ENCODE data around the gene KRT6C. TPM values are rescaled to one million over a fixed set of nuclear protein-coding genes. Genes with fewer than 3 reads are reported as not detected.

KRT6C gene
- total and polyA plus RNA-seq, 2 donors from 2014 or later: not detected

DNA sequence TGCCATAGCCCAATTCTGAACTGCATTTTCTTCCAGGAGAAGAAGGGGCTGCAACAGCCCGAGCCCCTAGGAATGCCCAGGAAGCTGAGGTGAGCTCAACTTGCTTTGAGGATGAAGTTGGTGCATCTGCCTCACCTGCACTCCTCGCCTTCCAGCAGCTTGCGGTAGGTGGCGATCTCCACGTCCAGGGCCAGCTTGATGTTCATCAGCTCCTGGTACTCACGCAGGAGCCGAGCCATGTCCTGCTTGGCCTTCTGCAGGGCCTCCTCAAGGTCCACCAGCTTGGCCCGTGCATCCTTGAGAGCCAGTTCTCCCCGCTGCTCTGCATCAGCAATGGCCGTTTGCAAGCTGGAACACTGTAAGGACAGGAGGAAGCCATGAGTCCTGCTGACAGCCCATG is 45.5 kb downstream of the KRT6C start:
- Histone ChIP-seq H3K9ac (ENCODE audit: low read length in 3 of 3) (no peak overlapping the region), H3K4me3 (ENCODE audit: low read length in 3 of 3) (no peak overlapping the region), H3K27ac (ENCODE audit: low read depth in 2 of 2, low read length in 2 of 2) (no peak overlapping the region), H3K27me3 (ENCODE audit: control insufficient read depth, insufficient read depth, low read length) (no peaks in the 10 kb centered on the region), H3K9me3 (ENCODE audit: control insufficient read depth in 2 of 3, insufficient read depth in 1 of 3, low read length in 3 of 3) (no peaks in the 10 kb centered on the region), H3K36me3 (ENCODE audit: control insufficient read depth in 2 of 3, insufficient read depth in 3 of 3, low read length in 3 of 3) (no peaks in the 10 kb centered on the region), H3K4me1 (ENCODE audit: control insufficient read depth in 2 of 3, insufficient read depth in 2 of 3, low read depth in 1 of 3, low read length in 3 of 3) (no peaks in the 10 kb centered on the region)
- DNase-seq: no peak
- no peak for FAIRE-seq
- intact Hi-C loops (cut with DNase I): no loop called here
- TF ChIP-seq, protein P1, sequence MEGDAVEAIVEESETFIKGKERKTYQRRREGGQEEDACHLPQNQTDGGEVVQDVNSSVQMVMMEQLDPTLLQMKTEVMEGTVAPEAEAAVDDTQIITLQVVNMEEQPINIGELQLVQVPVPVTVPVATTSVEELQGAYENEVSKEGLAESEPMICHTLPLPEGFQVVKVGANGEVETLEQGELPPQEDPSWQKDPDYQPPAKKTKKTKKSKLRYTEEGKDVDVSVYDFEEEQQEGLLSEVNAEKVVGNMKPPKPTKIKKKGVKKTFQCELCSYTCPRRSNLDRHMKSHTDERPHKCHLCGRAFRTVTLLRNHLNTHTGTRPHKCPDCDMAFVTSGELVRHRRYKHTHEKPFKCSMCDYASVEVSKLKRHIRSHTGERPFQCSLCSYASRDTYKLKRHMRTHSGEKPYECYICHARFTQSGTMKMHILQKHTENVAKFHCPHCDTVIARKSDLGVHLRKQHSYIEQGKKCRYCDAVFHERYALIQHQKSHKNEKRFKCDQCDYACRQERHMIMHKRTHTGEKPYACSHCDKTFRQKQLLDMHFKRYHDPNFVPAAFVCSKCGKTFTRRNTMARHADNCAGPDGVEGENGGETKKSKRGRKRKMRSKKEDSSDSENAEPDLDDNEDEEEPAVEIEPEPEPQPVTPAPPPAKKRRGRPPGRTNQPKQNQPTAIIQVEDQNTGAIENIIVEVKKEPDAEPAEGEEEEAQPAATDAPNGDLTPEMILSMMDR (IDR thresholded peaks at IDR 0.05; ENCODE audit: borderline replicate concordance, extremely low read depth, insufficient read depth): no peak

DNA sequence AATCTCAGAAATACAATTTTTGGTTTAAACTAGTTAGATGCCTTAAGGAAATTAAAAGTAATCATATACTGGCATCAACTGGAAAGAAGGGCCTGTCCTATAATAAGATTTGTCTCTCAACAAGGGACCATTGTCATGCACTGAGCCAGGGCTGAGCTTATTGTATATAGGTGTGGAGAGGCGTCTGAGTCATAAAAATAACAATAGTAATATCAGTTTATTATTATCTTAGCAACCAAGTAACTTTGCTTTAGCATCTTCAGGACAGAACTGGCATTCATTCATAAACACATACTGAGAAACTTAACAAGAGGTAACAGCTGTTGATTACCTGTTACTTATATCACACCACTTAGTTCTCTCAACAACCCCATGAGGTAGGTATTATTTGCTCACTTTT is 46.5 kb downstream of the KRT6C start:
- FAIRE-seq (no peak), DNase-seq (no peak)
- no peak overlapping the region for H3K27ac ChIP-seq (ENCODE audit: low read depth in 2 of 2, low read length in 2 of 2)
- H3K9me3 ChIP-seq (ENCODE audit: control insufficient read depth in 2 of 3, insufficient read depth in 1 of 3, low read length in 3 of 3): no peaks in the 10 kb centered on the region
- intact Hi-C loops (cut with DNase I): no loop called here
- H3K9ac ChIP-seq (ENCODE audit: low read length in 3 of 3): no peak overlapping the region
- no peaks in the 10 kb centered on the region for H3K36me3 ChIP-seq (ENCODE audit: control insufficient read depth in 2 of 3, insufficient read depth in 3 of 3, low read length in 3 of 3)
- TF ChIP-seq, protein P1 (IDR thresholded peaks at IDR 0.05; ENCODE audit: borderline replicate concordance, extremely low read depth, insufficient read depth): no peak
- no peaks in the 10 kb centered on the region for H3K4me1 ChIP-seq (ENCODE audit: control insufficient read depth in 2 of 3, insufficient read depth in 2 of 3, low read depth in 1 of 3, low read length in 3 of 3)
- no peak overlapping the region for H3K4me3 ChIP-seq (ENCODE audit: low read length in 3 of 3)
- no peaks in the 10 kb centered on the region for H3K27me3 ChIP-seq (ENCODE audit: control insufficient read depth, insufficient read depth, low read length)

DNA sequence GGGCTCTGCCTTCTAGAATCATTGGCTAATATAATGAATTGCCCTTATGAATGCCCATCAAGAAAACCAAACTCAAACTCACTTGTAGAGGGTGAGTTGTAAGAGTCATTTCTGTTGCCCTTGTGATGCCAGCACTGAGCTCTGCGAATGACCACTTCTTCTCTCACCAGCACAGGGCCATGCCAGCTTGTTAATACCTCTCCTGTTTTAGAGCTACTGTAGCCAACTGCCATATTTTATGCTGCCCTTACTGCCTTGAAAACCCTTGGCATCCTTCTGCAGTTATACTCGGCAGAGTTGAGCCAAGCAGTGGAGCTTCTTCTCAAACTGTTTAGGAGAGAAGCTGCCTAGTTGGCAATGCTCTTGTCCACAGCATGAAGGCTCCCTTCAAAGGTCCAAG is 47.6 kb downstream of the KRT6C start:
- Histone ChIP-seq H3K27me3 (ENCODE audit: control insufficient read depth, insufficient read depth, low read length) (no peaks in the 10 kb centered on the region), H3K4me1 (ENCODE audit: control insufficient read depth in 2 of 3, insufficient read depth in 2 of 3, low read depth in 1 of 3, low read length in 3 of 3) (no peaks in the 10 kb centered on the region), H3K4me3 (ENCODE audit: low read length in 3 of 3) (no peak overlapping the region), H3K9me3 (ENCODE audit: control insufficient read depth in 2 of 3, insufficient read depth in 1 of 3, low read length in 3 of 3) (no peaks in the 10 kb centered on the region), H3K27ac (ENCODE audit: low read depth in 2 of 2, low read length in 2 of 2) (no peak overlapping the region), H3K9ac (ENCODE audit: low read length in 3 of 3) (no peak overlapping the region), H3K36me3 (ENCODE audit: control insufficient read depth in 2 of 3, insufficient read depth in 3 of 3, low read length in 3 of 3) (no peaks in the 10 kb centered on the region)
- TF ChIP-seq, protein P1 (IDR thresholded peaks at IDR 0.05; ENCODE audit: borderline replicate concordance, extremely low read depth, insufficient read depth): no peak
- DNase-seq (no peak), FAIRE-seq (no peak)
- intact Hi-C loops (cut with DNase I): no loop called here

DNA sequence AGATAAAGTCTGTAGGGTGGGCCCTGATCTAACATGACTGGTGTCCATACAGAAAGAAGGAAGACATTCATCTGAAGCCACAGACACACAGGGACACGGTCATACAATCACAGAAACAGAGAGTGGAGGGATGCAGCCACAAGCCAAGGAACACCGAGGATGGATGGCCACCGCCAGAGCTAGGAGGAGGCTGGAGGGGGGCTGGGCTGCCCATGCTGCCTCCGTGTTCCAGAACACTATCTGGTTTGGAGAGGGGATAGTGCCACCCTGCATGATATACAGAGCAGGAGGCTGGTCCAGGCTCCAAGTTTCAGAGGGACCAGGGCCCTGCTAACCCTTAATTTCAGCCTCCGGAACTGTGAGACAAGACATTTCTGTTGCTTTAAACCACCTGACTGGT is 48.1 kb downstream of the KRT6C start:
- Histone ChIP-seq H3K36me3 (ENCODE audit: control insufficient read depth in 2 of 3, insufficient read depth in 3 of 3, low read length in 3 of 3) (no peaks in the 10 kb centered on the region), H3K4me1 (ENCODE audit: control insufficient read depth in 2 of 3, insufficient read depth in 2 of 3, low read depth in 1 of 3, low read length in 3 of 3) (no peaks in the 10 kb centered on the region), H3K9me3 (ENCODE audit: control insufficient read depth in 2 of 3, insufficient read depth in 1 of 3, low read length in 3 of 3) (no peaks in the 10 kb centered on the region), H3K27ac (ENCODE audit: low read depth in 2 of 2, low read length in 2 of 2) (no peak overlapping the region), H3K4me3 (ENCODE audit: low read length in 3 of 3) (no peak overlapping the region), H3K9ac (ENCODE audit: low read length in 3 of 3) (no peak overlapping the region), H3K27me3 (ENCODE audit: control insufficient read depth, insufficient read depth, low read length) (no peaks in the 10 kb centered on the region)
- intact Hi-C loops (cut with DNase I): no loop called here
- DNase-seq: no peak
- TF ChIP-seq, protein P1 (IDR thresholded peaks at IDR 0.05; ENCODE audit: borderline replicate concordance, extremely low read depth, insufficient read depth): no peak
- FAIRE-seq: no peak

Measured in kidney (tissue), 14 donors.